ENCODE measurements around the gene ZBED6.
"Not testable (repeated sequence)": the region's sequence is repeated elsewhere in the genome, so short reads cannot be mapped to it uniquely, and the experiment has no call there.

Gene ZBED6

GRCh38 chr1:203789966-203790365, 5.5 kb upstream of the ZBED6 start:
- no peak for DNase-seq

GRCh38 chr1:203791498-203791897, 3.9 kb upstream of the ZBED6 start:
- DNase-seq: no peak

- no peak for DNase-seq
These were observed 2.9 kb upstream of the ZBED6 start for GRCh38 chr1:203792486-203792885.

- not testable (repeated sequence) for DNase-seq
These were observed 1.9 kb upstream of the ZBED6 start for GRCh38 chr1:203793561-203793960.

GRCh38 chr1:203794764-203795440, 521 bp upstream of the ZBED6 start:
- DNase-seq: no peak

- peak in 1 of 2 experiments; percentile 31 for DNase-seq
These were observed 798 bp downstream of the ZBED6 start for GRCh38 chr1:203796236-203796605.

GRCh38 chr1:203797216-203797615, 1.8 kb downstream of the ZBED6 start:
- DNase-seq: no peak

GRCh38 chr1:203797948-203798655, 2.7 kb downstream of the ZBED6 start:
- DNase-seq: peak in 1 of 2 experiments; percentile 61

GRCh38 chr1:203799157-203799556, 3.7 kb downstream of the ZBED6 start:
- no peak for DNase-seq

- no peak for DNase-seq
These were observed 4.5 kb downstream of the ZBED6 start for GRCh38 chr1:203799971-203800370.

GRCh38 chr1:203805689-203806088, 10.3 kb downstream of the ZBED6 start:
- no peak for DNase-seq

- DNase-seq: no peak
These were observed 11.8 kb downstream of the ZBED6 start for GRCh38 chr1:203807196-203807595.

- no peak for DNase-seq
These were observed 18.3 kb downstream of the ZBED6 start for GRCh38 chr1:203813581-203814341.

- DNase-seq: no peak
These were observed 23.0 kb downstream of the ZBED6 start for GRCh38 chr1:203818399-203818798.

- DNase-seq: peak in 1 of 2 experiments; percentile 7
These were observed 27.9 kb downstream of the ZBED6 start for GRCh38 chr1:203823306-203823705.

- DNase-seq: no peak
These were observed 30.8 kb downstream of the ZBED6 start for GRCh38 chr1:203826175-203826574.

GRCh38 chr1:203828002-203828401, 32.6 kb downstream of the ZBED6 start:
- no peak for DNase-seq

- no peak for DNase-seq
These were observed 33.1 kb downstream of the ZBED6 start for GRCh38 chr1:203828503-203828902.

GRCh38 chr1:203829247-203829646, 33.8 kb downstream of the ZBED6 start:
- DNase-seq: not testable (repeated sequence)

- DNase-seq: no peak
These were observed 40.1 kb downstream of the ZBED6 start for GRCh38 chr1:203835476-203835875.

GRCh38 chr1:203839081-203839480, 43.7 kb downstream of the ZBED6 start:
- DNase-seq: no peak

- DNase-seq: no peak
These were observed 44.9 kb downstream of the ZBED6 start for GRCh38 chr1:203840208-203840808.

GRCh38 chr1:203842559-203842876, 47.1 kb downstream of the ZBED6 start:
- no peak for DNase-seq

- no peak for DNase-seq
These were observed 48.0 kb downstream of the ZBED6 start for GRCh38 chr1:203843435-203843834.
